Central memory CD8-positive, alpha-beta T cell (primary cell): ENCODE measurements around the gene PNKD.
A peak's percentile ranks its signal among the peaks of the same experiment; 100 is the strongest.

Source experiments
- ATAC-seq: fragments of 150-1000 bp; cut with Tn5 transposase; replicated peaks from 2 replicates; pipeline ENCODE4 v1.10.0; 2022; ENCODE audit warnings: mild to moderate bottlenecking, moderate FRiP score, moderate number of reproducible peaks; ENCODE audit not compliant: poor library complexity, severe bottlenecking; ENCODE audit errors: extremely low read depth
- DNase-seq, 2 donors: peaks; one replicate each; pipeline ENCODE4 v3.0.0; 2021; ENCODE audit warnings: low spot score in 2 of 2
- H3K27ac Mint-ChIP-seq: one replicate; pipeline ENCODE4 v1.8.0; 2022; ENCODE audit warnings: low read depth, mild to moderate bottlenecking, moderate library complexity, mixed read lengths
- H3K27me3 Mint-ChIP-seq: one replicate; pipeline ENCODE4 v1.8.0; 2022; ENCODE audit warnings: mixed read lengths
- H3K36me3 Mint-ChIP-seq: one replicate; pipeline ENCODE4 v1.8.0; 2022; ENCODE audit warnings: mild to moderate bottlenecking, moderate library complexity, mixed read lengths; ENCODE audit not compliant: insufficient read depth
- H3K4me1 Mint-ChIP-seq: one replicate; pipeline ENCODE4 v1.8.0; 2022; ENCODE audit warnings: mixed read lengths
- H3K4me3 Mint-ChIP-seq: one replicate; pipeline ENCODE4 v1.8.0; 2022; ENCODE audit warnings: mild to moderate bottlenecking, moderate library complexity, mixed read lengths
- H3K9me3 Mint-ChIP-seq: one replicate; pipeline ENCODE4 v1.8.0; 2022; ENCODE audit warnings: mixed read lengths

PNKD gene

GRCh38 chr2:218360453-218360852, 90.1 kb downstream of the PNKD start:
- Mint-ChIP-seq H3K27me3 (no peaks in the 10 kb centered on the region), H3K9me3 (no peaks in the 10 kb centered on the region), H3K4me1 (peaks cover under 1% of the 10 kb centered on the region), H3K36me3 (peaks cover 4% of the 10 kb centered on the region), H3K27ac (no peak overlapping the region), H3K4me3 (no peak overlapping the region)
- no peak for ATAC-seq
- DNase-seq: no peak

GRCh38 chr2:218362606-218363005, 92.3 kb downstream of the PNKD start:
- peaks cover 5% of the 10 kb centered on the region for H3K36me3 Mint-ChIP-seq
- no peak overlapping the region for H3K27ac Mint-ChIP-seq
- no peak overlapping the region for H3K4me3 Mint-ChIP-seq

GRCh38 chr2:218363736-218364135, 93.4 kb downstream of the PNKD start:
- Mint-ChIP-seq H3K27ac (no peak overlapping the region), H3K9me3 (no peaks in the 10 kb centered on the region), H3K36me3 (peaks cover 5% of the 10 kb centered on the region), H3K4me1 (peaks cover 5% of the 10 kb centered on the region), H3K27me3 (no peaks in the 10 kb centered on the region), H3K4me3 (no peak overlapping the region)
- DNase-seq (no peak), ATAC-seq (no peak)

More at GRCh38 chr2:218362606-218363005, 92.3 kb downstream of the PNKD start:
- Mint-ChIP-seq H3K9me3 (no peaks in the 10 kb centered on the region), H3K4me1 (peaks cover 5% of the 10 kb centered on the region), H3K27me3 (no peaks in the 10 kb centered on the region)
- DNase-seq (no peak), ATAC-seq (no peak)

GRCh38 chr2:218364196-218364595, 93.9 kb downstream of the PNKD start:
- Mint-ChIP-seq H3K27me3 (no peaks in the 10 kb centered on the region), H3K9me3 (no peaks in the 10 kb centered on the region), H3K36me3 (peaks cover 7% of the 10 kb centered on the region), H3K4me3 (no peak overlapping the region), H3K4me1 (peaks cover 5% of the 10 kb centered on the region), H3K27ac (no peak overlapping the region)
- ATAC-seq: no peak
- no peak for DNase-seq

- Mint-ChIP-seq H3K4me3 (peak overlapping the region; percentile 75), H3K27ac (peak overlapping the region; percentile 83), H3K27me3 (no peaks in the 10 kb centered on the region), H3K36me3 (peaks cover 5% of the 10 kb centered on the region), H3K9me3 (no peaks in the 10 kb centered on the region), H3K4me1 (peaks cover 5% of the 10 kb centered on the region)
- ATAC-seq (no peak), DNase-seq (no peak)
These were observed 96.5 kb downstream of the PNKD start for GRCh38 chr2:218366621-218367414.

- peak overlapping the region; percentile 83 for H3K27ac Mint-ChIP-seq
- peaks cover 5% of the 10 kb centered on the region for H3K4me1 Mint-ChIP-seq
- ATAC-seq (peak; percentile 72), DNase-seq (peak; percentile 39 to 51)
- no peaks in the 10 kb centered on the region for H3K27me3 Mint-ChIP-seq
- peaks cover 5% of the 10 kb centered on the region for H3K36me3 Mint-ChIP-seq
- H3K9me3 Mint-ChIP-seq: no peaks in the 10 kb centered on the region
- peak overlapping the region; percentile 75 for H3K4me3 Mint-ChIP-seq
These were observed 97.3 kb downstream of the PNKD start for GRCh38 chr2:218367415-218368149.

- peak overlapping the region; percentile 75 for H3K4me3 Mint-ChIP-seq
- H3K4me1 Mint-ChIP-seq: peaks cover 5% of the 10 kb centered on the region
- H3K9me3 Mint-ChIP-seq: no peaks in the 10 kb centered on the region
- peaks cover 5% of the 10 kb centered on the region for H3K36me3 Mint-ChIP-seq
- peak overlapping the region; percentile 83 for H3K27ac Mint-ChIP-seq
- H3K27me3 Mint-ChIP-seq: no peaks in the 10 kb centered on the region
- no peak for ATAC-seq
- no peak for DNase-seq
These were observed 97.8 kb downstream of the PNKD start for GRCh38 chr2:218368150-218368528.

- Mint-ChIP-seq H3K36me3 (peaks cover 5% of the 10 kb centered on the region), H3K4me1 (peaks cover 5% of the 10 kb centered on the region), H3K27ac (no peak overlapping the region), H3K9me3 (no peaks in the 10 kb centered on the region), H3K4me3 (no peak overlapping the region), H3K27me3 (no peaks in the 10 kb centered on the region)
- ATAC-seq: no peak
- no peak for DNase-seq
These were observed 98.4 kb downstream of the PNKD start for GRCh38 chr2:218368621-218369153.

- no peak for ATAC-seq
- DNase-seq: no peak
- Mint-ChIP-seq H3K4me3 (peak overlapping the region; percentile 11), H3K4me1 (peaks cover 5% of the 10 kb centered on the region), H3K27me3 (no peaks in the 10 kb centered on the region), H3K36me3 (peaks cover 5% of the 10 kb centered on the region), H3K9me3 (no peaks in the 10 kb centered on the region), H3K27ac (peak overlapping the region; percentile 45)
These were observed 99.0 kb downstream of the PNKD start for GRCh38 chr2:218369330-218369729.

- DNase-seq (no peak), ATAC-seq (no peak)
- Mint-ChIP-seq H3K27ac (no peak overlapping the region), H3K4me3 (no peak overlapping the region), H3K36me3 (peaks cover 5% of the 10 kb centered on the region), H3K9me3 (no peaks in the 10 kb centered on the region), H3K4me1 (peaks cover 4% of the 10 kb centered on the region), H3K27me3 (no peaks in the 10 kb centered on the region)
These were observed 100.2 kb downstream of the PNKD start for GRCh38 chr2:218370410-218371063.

- Mint-ChIP-seq H3K4me1 (no peaks in the 10 kb centered on the region), H3K36me3 (peaks cover 5% of the 10 kb centered on the region), H3K27ac (no peak overlapping the region), H3K9me3 (no peaks in the 10 kb centered on the region), H3K4me3 (no peak overlapping the region), H3K27me3 (no peaks in the 10 kb centered on the region)
- ATAC-seq: no peak
- DNase-seq: no peak
These were observed 101.6 kb downstream of the PNKD start for GRCh38 chr2:218371983-218372350.

- Mint-ChIP-seq H3K27ac (no peak overlapping the region), H3K27me3 (no peaks in the 10 kb centered on the region), H3K4me1 (no peaks in the 10 kb centered on the region), H3K4me3 (no peak overlapping the region), H3K9me3 (no peaks in the 10 kb centered on the region), H3K36me3 (no peaks in the 10 kb centered on the region)
- DNase-seq (no peak), ATAC-seq (no peak)
These were observed 104.5 kb downstream of the PNKD start for GRCh38 chr2:218374795-218375194.
